Measurements from ENCODE around the gene TBX20. TPM values are rescaled to one million over a fixed set of nuclear protein-coding genes. Genes with fewer than 3 reads are reported as not detected.
"Not testable (repeated sequence)": the region's sequence is repeated elsewhere in the genome, so short reads cannot be mapped to it uniquely, and the experiment has no call there.

TBX20 gene
- total RNA-seq, 4 donors from 2014 or later = not detected

DNA sequence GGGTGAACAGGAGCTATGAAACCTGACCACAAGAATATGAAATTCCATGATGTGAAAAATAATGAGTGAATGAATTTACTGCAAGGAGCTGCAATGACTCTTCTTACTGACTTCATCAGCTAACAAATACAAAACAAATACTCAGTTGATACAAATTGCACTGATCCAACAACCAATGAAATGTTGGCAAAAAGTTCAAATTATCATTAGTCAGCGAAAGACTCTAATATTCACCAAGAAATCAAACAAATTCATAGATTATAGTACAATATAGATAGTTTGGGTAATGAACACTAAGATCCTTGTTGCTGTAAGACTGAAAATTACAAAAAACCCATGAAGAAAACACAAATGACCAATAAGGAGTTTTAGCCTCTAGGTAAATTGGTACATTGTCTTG lies 49.0 kb downstream of the TBX20 start:
- H3K4me3 ChIP-seq; H3K27me3 ChIP-seq; DNase-seq; intact Hi-C loops (cut with DNase I; ENCODE audit: low total_unique reads); in situ Hi-C loops (cut with MboI; ENCODE audit: low pct_ligation_motif_present in 1 of 4, low pct_unique_long_range_greater_than_20kb in 1 of 4, low sequenced_read_pairs in 3 of 4); H3K36me3 ChIP-seq; H3K9me3 ChIP-seq; H3K4me1 ChIP-seq; H3K27ac ChIP-seq: not testable (repeated sequence)
- 71 to 88% methylated on average over 1 of the region's 1 CpG for WGBS, 2 donors (ENCODE audit: low coverage in 1 of 2)

DNA sequence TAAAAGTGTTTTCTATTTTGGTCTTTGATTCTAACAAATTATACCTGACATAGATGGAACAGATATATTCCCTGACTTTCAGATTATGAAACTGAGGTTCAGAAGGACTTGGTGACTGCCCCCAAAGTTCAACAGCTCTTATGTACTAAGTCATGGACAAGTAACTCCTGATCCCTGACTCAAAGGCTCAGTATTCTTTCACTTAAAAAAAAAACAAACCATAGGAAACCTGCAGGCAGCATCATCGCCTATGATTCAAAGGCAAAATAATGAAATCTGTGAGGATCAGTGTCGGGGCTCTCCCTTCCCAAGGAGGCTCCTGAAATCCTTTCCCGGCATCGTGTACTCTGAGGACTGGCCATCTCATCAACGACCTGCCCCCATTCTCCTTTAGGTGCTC lies 49.9 kb downstream of the TBX20 start:
- H3K9me3 ChIP-seq; H3K36me3 ChIP-seq; H3K27ac ChIP-seq; H3K4me1 ChIP-seq; H3K4me3 ChIP-seq; in situ Hi-C loops (cut with MboI; ENCODE audit: low pct_ligation_motif_present in 1 of 4, low pct_unique_long_range_greater_than_20kb in 1 of 4, low sequenced_read_pairs in 3 of 4); DNase-seq; H3K27me3 ChIP-seq; intact Hi-C loops (cut with DNase I; ENCODE audit: low total_unique reads): not testable (repeated sequence)
- WGBS, 2 donors (ENCODE audit: low coverage in 1 of 2) = 60 to 79% methylated on average over 1 to 5 of the region's 5 CpGs

DNA sequence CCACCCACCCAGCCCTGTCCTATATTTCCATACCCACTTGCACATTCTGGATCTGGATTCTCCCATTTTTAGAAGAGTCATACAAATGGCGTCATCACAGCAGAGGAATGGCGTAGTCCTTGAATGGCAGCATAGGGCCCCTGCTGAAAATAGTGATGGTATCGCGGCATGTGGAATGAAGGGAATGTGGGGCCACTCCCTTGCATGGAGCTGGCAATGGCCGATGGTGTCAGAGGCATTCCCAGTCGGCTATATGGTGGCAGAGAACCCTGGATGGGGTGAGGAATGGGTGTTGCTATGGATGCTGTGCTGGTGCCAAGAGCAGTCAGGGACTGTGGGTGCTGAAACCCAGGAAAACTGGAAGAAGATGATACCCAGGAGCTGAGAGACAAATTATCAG lies 51.5 kb downstream of the TBX20 start:
- DNase-seq; H3K4me1 ChIP-seq; H3K27me3 ChIP-seq; intact Hi-C loops (cut with DNase I; ENCODE audit: low total_unique reads); H3K9me3 ChIP-seq; H3K4me3 ChIP-seq; H3K27ac ChIP-seq; in situ Hi-C loops (cut with MboI; ENCODE audit: low pct_ligation_motif_present in 1 of 4, low pct_unique_long_range_greater_than_20kb in 1 of 4, low sequenced_read_pairs in 3 of 4); H3K36me3 ChIP-seq: not testable (repeated sequence)
- 70% methylated on average over 6 of the region's 6 CpGs; no CpG with 5 or more reads in 1 of the 2 donors for WGBS, 2 donors (ENCODE audit: low coverage in 1 of 2)

DNA sequence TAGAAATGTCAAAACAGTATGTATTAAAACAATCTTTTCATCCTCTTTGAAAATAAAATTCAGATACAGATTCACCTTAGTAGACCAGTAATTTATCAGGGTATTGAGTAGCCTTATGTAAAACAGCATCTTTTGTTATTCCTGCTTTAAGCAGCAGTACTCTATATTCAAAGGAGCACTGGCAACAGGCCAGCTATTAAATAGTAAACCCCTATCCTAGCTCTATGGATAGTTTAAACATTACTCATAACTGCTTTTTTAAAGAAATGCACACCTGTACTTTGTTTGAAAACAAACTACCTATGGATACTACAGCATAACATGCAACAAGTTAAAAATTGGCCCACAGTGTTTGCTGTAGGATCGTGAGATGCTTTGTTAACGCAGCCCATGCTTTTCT lies 53.7 kb downstream of the TBX20 start:
- H3K9me3 ChIP-seq; DNase-seq; H3K27me3 ChIP-seq; H3K36me3 ChIP-seq; H3K27ac ChIP-seq; H3K4me1 ChIP-seq; intact Hi-C loops (cut with DNase I; ENCODE audit: low total_unique reads); H3K4me3 ChIP-seq; in situ Hi-C loops (cut with MboI; ENCODE audit: low pct_ligation_motif_present in 1 of 4, low pct_unique_long_range_greater_than_20kb in 1 of 4, low sequenced_read_pairs in 3 of 4): not testable (repeated sequence)
- 63 to 80% methylated on average over 2 of the region's 2 CpGs for WGBS, 2 donors (ENCODE audit: low coverage in 1 of 2)

DNA sequence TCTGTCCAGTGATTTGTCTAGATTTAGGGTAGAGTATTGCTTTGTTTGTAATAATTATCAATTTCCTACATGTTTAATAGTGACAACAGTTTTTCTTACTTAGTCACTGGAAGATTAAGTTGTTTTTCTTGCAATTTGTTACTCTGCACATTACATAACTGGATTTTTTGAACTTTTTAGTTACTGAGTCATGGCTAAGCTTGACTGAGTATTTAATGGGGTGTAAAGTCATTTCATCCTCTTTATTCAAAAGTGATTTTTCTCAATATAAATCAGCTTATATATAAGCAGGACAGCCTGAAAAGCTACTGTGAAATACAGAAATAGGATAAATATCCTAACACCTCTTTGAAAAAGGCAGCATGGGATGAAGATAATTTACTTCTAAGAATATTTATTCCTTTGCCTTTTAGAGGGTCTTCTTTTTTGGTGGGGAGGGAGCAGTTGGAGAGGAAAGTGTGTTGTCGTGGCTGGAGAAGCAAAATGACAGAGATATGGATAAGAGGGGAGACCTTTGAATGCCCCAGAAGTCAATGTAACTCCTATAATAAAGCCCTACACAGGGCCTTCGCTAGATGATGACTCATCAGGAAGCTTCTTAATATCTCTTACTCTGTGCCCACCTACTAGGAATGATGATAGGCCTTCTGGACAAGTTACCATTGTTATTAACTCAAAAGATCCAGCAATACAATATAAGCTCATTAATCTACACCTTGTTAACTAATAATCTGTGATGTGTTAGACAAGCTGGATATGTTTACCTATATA lies 55.3 kb downstream of the TBX20 start:
- in situ Hi-C loops (cut with MboI; ENCODE audit: low pct_ligation_motif_present in 1 of 4, low pct_unique_long_range_greater_than_20kb in 1 of 4, low sequenced_read_pairs in 3 of 4) = loop anchor here in 2 of 4 donors (25.0 kb wide), 1 partner anchor 339 kb away; no protein-coding TSS in a partner anchor

DNA sequence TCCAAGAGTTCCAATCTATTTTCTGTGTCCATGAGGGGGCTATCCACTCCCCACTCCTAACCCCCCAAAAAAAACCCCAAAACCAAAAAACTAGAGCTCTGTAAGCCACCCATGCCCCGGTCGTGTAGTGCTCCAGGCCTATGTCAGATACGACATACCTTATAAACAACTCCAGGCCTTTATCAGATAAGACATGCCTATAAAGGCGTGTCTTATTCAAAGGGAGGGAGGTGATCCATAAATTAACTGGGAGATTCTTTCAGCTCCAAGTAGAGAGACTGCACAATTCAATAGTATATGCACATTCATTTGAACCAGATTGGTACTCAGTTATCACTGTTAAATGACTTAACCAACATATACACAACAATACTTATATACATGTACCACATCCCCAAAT lies 62.3 kb downstream of the TBX20 start:
- WGBS, 2 donors (ENCODE audit: low coverage in 1 of 2) = 20 to 73% methylated on average over 1 to 4 of the region's 4 CpGs
- H3K4me1 ChIP-seq; DNase-seq; H3K4me3 ChIP-seq; intact Hi-C loops (cut with DNase I; ENCODE audit: low total_unique reads); H3K36me3 ChIP-seq; H3K27ac ChIP-seq; H3K9me3 ChIP-seq: not testable (repeated sequence)
- H3K27me3 ChIP-seq = peaks cover 12% of the 10 kb centered on the region
- in situ Hi-C loops (cut with MboI; ENCODE audit: low pct_ligation_motif_present in 1 of 4, low pct_unique_long_range_greater_than_20kb in 1 of 4, low sequenced_read_pairs in 3 of 4) = loop anchor here in 2 of 4 donors (25.0 kb wide), 1 partner anchor 346 kb away; no protein-coding TSS in a partner anchor

More for the DNA sequence above, 55.3 kb downstream of the TBX20 start:
- H3K27me3 ChIP-seq; H3K4me1 ChIP-seq; H3K36me3 ChIP-seq; H3K4me3 ChIP-seq; H3K9me3 ChIP-seq; H3K27ac ChIP-seq; DNase-seq; intact Hi-C loops (cut with DNase I; ENCODE audit: low total_unique reads): not testable (repeated sequence)
- 43 to 82% methylated on average over 1 to 2 of the region's 2 CpGs for WGBS, 2 donors (ENCODE audit: low coverage in 1 of 2)

DNA sequence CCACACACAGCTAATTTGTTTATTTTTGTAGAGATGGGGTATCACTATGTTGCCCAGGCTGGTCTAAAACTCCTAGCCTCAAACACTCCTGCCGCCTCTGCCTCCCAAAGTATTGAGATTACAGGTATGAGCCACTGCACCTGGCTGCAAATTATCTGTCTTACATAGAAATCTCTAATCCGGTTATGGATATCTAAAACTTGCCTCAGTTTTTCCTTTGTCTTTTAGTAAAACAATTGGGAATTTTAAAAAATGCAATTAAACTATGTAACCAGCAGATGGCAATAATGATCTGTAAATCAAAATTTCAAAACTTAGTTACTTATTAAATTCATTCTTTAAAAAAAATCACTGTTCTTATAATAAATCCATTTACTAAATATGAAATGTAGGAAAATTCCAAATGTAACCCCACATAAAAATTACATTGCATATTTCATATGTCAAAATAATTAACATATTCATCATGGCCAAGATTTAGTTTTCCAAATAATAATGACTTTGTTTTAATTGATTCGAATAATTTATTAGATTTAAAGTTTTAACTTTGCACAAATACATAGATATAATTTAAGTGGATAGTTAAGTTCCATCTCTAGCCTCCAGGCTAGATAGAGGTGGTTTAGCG lies 63.6 kb downstream of the TBX20 start:
- in situ Hi-C loops (cut with MboI; ENCODE audit: low pct_ligation_motif_present in 1 of 4, low pct_unique_long_range_greater_than_20kb in 1 of 4, low sequenced_read_pairs in 3 of 4) = loop anchor here in 2 of 4 donors (25.0 kb wide), 1 partner anchor 347 kb away; no protein-coding TSS in a partner anchor
- intact Hi-C loops (cut with DNase I; ENCODE audit: low total_unique reads); H3K27ac ChIP-seq; H3K36me3 ChIP-seq; H3K4me3 ChIP-seq; H3K9me3 ChIP-seq; DNase-seq: not testable (repeated sequence)
- Histone ChIP-seq H3K27me3 (peaks cover 25% of the 10 kb centered on the region), H3K4me1 (peaks cover 0 to 13% (median 7%) of the 10 kb centered on the region in 4 donors)
- WGBS, 2 donors (ENCODE audit: low coverage in 1 of 2) = 50 to 52% methylated on average over 4 of the region's 4 CpGs

DNA sequence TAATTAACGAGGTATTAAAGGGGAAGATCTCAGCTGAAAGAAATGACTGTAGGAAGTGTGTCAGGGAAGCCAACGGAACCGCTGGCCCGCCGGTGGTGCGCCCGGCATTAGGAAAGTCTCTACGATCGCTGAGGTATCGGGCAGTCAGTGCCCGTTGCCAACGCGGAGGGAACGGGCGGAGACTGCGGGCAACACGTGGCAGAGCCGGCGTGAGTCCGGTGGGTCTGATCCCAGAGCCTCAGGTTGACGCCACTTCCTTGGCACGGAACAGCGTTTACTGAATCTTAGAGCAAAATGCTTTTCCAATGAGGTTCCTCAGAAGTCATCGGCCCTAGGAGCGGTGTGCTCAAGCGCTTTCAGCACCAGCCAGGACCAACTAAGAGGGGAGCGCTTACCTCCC lies 67.1 kb downstream of the TBX20 start:
- WGBS, 2 donors (ENCODE audit: low coverage in 1 of 2) = 8% methylated on average over 25 of the region's 27 CpGs; no CpG with 5 or more reads in 1 of the 2 donors

More for the DNA sequence above, 67.1 kb downstream of the TBX20 start:
- Histone ChIP-seq H3K27me3 (peaks cover 30% of the 10 kb centered on the region), H3K4me3 (peak overlapping the region in 2 of 4 donors; percentile 20 to 48), H3K4me1 (peaks cover 0 to 13% (median 7%) of the 10 kb centered on the region in 4 donors)
- H3K9me3 ChIP-seq; intact Hi-C loops (cut with DNase I; ENCODE audit: low total_unique reads); H3K27ac ChIP-seq; DNase-seq; H3K36me3 ChIP-seq: not testable (repeated sequence)
- in situ Hi-C loops (cut with MboI; ENCODE audit: low pct_ligation_motif_present in 1 of 4, low pct_unique_long_range_greater_than_20kb in 1 of 4, low sequenced_read_pairs in 3 of 4) = loop anchor here in 2 of 4 donors (25.0 kb wide), 1 partner anchor 351 kb away; no protein-coding TSS in a partner anchor
